Raji (cell line): ENCODE results near the gene MEA1.

ENCODE experiments used
- POLR2A ChIP-seq: IDR thresholded peaks from 2 replicates; pipeline ENCODE4 v1.6.1; 2011; ENCODE audit warnings: low read depth, low read length, control low read depth; ENCODE audit not compliant: insufficient read depth

The MEA1 gene

DNA sequence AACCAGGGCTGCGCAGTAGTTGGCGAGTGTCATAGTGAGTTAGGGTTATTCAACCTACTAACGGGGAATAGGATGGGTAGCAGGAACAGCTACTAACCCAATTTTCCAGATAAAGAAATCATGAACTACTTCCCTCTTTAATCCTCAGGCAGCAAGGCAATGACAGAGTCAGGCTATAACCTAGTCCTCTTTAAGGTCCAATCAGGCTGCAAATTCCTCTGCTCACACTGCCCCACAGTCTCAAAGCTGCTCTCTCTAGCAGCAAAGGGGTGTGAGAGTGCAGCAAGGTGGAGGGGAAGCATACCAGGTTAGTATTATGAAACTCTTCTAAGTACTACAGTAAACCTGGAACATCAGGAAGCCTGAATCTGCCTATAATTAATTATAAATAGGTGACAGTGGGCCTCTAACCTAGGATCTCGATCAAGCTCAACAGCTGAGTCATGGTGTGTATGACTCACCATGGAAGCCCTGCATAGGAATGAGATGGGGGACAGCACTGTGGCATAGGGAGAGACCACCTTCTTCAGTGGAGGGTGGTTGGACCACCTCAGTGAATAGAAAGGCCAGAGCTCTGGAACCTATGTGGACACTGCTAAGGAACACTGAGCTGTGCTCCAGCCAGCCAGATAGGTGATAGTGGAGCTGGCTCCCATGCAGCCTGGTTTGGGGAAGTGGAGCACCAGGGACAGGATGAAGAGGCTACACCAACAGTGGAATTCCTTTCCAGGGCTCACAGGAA is 42.7 kb downstream of the MEA1 start:
- TF ChIP-seq POLR2A = no peak

DNA sequence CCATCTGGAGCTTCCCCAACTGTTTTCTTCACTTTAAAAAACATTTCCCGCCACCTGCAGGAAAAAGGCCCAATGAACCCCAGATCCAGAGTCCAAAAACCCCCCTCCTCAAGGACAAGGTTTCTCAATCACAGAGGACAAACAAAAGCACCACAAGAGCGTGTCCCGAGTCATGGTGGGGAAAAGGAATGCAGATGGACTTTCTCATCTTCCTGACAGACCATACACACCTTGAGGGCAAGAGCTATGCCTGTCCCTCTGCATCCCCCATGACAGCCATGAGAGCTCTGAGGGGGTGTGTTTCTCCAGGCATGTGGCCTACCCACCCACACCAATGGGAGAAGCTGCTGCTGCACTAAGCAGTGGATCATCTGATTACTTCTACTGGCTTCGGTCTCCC is 43.8 kb downstream of the MEA1 start:
- TF ChIP-seq POLR2A = no peak

DNA sequence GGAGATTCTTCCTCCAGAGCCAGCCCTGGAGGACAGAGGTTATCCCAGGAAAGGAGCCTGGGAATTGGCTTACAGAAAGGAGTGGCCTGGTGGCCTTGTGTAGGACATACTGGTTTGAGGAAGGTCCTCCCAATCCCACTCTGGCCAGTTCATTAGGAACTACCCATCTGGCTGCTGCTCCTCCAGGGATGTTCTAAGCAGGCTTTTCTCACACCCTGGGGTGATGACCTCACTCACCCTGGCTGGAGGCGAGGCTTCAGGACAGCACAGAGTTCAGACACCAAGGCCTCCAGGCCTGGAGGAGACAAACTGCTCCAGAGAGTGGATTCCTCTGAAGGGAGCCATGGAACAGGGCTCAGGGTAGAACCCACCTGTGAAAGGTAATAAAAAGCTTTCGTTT is 44.3 kb downstream of the MEA1 start:
- no peak for TF ChIP-seq POLR2A

DNA sequence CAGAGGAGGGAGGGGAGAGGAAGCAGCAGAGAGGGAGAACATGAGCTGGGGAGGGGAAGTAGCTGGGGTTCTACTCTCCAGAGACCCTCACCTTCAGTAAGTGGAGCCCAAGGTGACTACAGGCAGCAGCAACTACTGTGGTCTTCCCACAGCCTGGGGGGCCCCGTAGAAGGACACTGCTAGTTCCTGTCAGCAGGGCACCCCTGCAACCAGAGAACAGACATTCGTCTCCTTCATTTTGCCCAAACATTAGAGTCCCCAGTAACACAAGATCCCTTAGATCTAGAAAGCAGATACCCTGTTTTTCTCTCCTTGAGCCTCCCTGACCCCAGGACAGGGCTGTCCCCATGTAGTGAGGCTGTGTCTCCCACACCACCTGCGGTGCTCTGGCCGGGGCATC is 45.0 kb downstream of the MEA1 start:
- TF ChIP-seq POLR2A = no peak

DNA sequence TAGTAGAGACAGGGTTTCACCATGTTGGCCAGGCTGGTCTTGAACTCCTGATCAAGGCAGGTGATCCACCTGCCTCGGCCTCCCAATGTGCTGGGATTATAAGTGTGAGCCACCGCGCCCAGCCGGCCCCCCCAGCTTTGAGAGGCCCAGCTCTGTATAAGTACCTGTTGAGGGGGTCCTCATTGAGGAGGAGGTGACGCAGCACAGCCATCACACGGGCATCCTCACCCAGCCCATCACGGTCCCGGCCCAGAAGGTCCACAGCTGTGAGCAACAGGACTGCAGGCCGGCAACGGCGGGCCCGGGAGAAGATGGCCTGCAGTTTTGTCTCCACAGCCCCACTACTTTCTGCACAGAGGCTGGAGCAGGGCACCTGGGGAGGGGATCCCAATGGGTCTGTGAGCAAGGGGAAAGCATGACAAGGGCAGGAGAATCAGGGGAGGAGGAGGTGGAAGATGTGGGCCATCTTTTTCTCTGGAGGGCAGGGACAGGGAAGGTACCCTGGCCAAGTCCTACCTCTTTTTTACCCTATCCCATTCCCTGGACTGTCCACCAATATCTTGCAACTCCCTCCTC is 45.5 kb downstream of the MEA1 start:
- TF ChIP-seq POLR2A = no peak

DNA sequence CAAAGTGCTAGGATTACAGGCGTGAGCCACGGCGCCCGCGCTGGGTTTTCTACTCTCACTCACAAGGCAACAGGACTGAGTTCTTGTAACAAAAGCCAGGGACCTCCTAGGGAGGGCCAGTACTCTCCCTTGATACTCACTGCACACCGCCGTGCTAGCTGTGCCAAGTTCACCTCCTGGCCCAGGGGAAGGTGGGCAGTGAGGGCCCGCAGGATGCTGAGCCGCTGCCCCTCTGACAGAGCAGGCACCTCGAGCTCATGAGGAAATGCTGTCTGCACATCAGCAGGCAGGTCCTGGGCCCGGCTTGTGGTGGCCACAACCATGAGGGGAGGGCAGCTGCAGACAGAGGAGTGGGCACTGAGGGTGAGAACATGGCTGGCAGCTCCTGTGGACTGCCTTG is 46.5 kb downstream of the MEA1 start:
- TF ChIP-seq POLR2A = no peak

DNA sequence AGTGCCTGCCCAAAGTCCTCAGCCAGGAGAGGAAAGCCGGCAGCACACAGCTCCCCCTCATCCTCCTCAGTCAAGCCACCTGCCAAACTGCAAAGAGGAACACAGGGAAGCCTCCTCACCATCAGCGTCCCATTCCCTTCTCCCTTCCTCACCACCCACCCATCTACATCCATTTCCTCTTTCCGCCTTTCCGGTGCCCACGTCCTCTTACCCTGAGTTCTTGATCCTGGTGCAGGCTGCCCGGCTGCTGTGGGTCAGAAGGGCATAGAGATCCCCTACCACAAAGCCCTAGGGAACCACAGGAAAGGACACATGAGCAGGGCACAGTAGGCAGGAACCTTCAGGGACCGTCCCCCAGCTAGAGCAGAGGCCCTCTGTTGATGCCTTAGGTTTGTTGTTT is 47.2 kb downstream of the MEA1 start:
- no peak for TF ChIP-seq POLR2A

DNA sequence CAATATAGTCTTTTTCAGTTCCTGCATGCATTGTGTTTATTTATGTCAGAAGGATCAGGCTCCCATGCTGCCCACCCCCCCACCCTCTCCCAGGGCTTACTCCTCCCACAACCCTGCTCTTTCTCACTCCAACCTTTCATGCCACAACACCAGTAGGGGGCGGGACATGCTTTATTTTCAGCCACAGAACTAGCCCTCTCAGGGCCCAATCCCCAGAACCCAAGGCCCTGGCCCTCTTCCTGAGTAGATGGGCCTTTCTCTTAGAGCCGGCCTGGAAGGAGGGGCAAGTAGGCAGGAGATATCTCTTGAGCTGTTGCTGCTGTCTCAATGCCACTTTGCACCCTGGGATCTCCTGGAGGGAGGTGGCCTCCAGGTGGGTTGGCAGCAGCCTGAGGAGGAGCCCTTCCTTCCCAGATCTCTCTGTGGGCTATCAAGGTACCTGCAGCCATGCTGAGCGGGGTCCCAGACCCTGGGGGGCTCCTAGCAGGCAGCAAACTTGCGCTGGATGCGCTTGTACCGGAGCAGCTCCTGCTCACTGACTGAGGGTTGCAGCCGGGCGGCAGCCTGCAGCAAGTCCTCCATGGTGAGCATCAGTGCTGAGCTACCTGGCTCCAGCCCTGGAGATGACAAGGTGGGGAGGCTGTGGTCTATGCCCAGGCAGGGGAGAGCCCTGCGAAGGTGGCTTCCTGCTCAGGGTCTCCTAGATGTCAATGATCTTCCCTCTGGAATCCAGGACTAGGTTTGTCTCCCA is 49.7 kb downstream of the MEA1 start:
- TF ChIP-seq POLR2A = no peak

DNA sequence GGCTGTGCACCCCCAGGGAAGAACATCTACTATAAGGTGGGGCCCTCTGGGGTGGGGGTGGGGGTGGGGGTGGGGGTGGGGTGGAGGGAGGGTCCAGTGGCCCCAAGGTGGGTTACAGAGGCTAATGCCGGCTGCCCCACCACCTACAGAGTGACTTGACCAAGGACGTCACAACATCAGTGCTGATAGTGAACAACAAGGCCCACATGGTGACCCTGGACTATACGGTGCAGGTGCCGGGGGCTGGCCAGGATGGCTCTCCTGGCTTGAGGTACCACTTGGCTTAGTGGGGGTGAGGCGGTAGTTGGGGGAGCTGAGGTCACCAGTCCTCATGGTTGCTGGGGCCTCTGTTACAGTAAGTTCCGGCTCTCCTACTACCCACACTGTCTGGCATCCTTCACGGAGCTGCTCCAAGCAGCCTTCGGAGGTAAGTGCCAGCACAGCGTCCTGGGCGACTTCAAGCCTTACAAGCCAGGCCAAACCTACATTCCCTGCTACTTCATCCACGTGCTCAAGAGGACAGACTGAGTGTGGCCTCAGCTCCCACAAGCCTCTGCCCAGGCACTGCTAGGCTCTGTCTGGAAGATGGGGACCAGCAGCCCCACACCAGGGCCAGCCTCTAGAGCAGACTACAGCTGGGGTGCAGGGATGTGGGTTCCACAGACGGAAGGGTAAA is 50.4 kb downstream of the MEA1 start:
- TF ChIP-seq POLR2A = no peak

DNA sequence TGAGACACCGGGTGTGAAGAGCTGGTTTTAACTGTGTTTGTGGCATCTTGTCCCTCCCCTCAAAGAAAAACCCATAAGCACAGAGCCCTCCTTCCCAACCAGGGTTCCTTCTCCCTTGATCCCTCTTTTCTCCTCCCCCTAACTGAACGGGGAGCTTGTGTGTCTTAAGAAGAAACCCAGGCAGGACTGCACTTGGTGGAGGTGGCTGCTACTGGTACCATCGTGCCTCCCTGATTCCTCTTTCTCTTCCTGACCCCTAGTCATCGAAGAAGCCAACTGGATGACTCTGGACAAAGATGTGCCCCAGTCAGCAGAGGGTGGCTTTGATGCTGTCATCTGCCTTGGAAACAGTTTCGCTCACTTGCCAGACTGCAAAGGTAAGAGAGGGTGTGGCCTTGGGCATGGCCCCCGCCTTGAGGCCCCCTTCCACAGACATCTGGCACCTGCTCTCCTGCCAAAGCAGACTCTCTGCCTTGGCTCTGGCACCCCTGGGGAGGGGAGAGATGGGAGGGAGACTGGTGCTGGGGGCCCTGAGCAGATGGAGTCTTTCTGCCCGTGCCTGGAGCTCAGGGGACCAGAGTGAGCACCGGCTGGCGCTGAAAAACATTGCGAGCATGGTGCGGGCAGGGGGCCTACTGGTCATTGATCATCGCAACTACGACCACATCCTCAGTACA is 51.1 kb downstream of the MEA1 start:
- no peak for TF ChIP-seq POLR2A

DNA sequence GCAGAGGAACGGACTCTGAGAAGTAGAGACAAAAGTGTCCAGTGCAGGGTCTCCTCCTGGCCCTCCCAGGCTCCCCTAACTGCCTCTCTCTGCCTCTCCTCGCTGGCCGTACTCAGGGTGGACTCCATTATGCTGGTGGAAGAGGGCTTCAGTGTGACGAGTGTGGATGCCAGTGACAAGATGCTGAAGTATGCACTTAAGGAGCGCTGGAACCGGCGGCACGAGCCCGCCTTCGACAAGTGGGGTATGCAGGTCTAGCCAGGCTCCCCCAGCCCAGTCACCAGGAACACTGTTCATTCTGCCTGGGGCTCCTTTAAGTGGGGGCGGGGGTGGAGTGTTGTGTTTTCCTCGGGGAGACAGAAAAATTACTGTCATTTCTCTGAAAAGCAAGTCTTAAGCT is 51.6 kb downstream of the MEA1 start:
- no peak for TF ChIP-seq POLR2A
